Upper lobe of left lung (tissue), 6 donors: ENCODE results near the gene SPATS2. TPM values are rescaled to one million over a fixed set of nuclear protein-coding genes. Genes with fewer than 3 reads are reported as not detected.

Experiments
- ATAC-seq, 2 donors: fragments of 200-7000 bp; cut with Tn5 transposase; one replicate each; pipeline ENCODE4 v1.9.1; 2022; ENCODE audit warnings: mild to moderate bottlenecking in 2 of 2, moderate library complexity in 2 of 2; ENCODE audit not compliant: low FRiP score in 2 of 2
- DNase-seq, 2 donors: peaks; one replicate each; pipeline ENCODE4 v3.0.0-alpha.2; 2019 to 2020
- H3K27ac ChIP-seq, 4 donors: fragments of 200-600 bp; sonication (generic); one replicate each; pipeline ENCODE4 v1.5.1; 2016 to 2019
- H3K27me3 ChIP-seq, 4 donors: fragments of 200-600 bp; sonication (generic); one replicate each; pipeline ENCODE4 v1.5.1; 2017 to 2019
- H3K36me3 ChIP-seq, 4 donors: fragments of 200-600 bp; sonication (generic); one replicate each; pipeline ENCODE4 v1.5.1; 2016 to 2019
- H3K4me1 ChIP-seq, 4 donors: fragments of 200-600 bp; sonication (generic); one replicate each; pipeline ENCODE4 v1.5.1; 2018 to 2019
- H3K4me3 ChIP-seq, 4 donors: fragments of 200-600 bp; sonication (generic); one replicate each; pipeline ENCODE4 v1.5.1; 2017 to 2019; ENCODE audit warnings: mild to moderate bottlenecking in 2 of 4, moderate library complexity in 1 of 4
- H3K9me3 ChIP-seq, 4 donors: fragments of 200-600 bp; sonication (generic); one replicate each; pipeline ENCODE4 v1.5.1; 2018 to 2019
- CTCF ChIP-seq, 6 experiments: fragments of 450-650 bp in 4 of 6; fragments of 200-600 bp in 2 of 6; sonication (generic) in 2 of 6; IDR thresholded peaks; one replicate each; pipeline ENCODE4 v1.5.1; 2016 to 2019; ENCODE audit warnings: antibody characterized with exemption in 6 of 6
- EP300 ChIP-seq, 4 donors: sonication (generic); formaldehyde crosslinking; IDR thresholded peaks; one replicate each; pipeline ENCODE4 v1.5.1; 2017; ENCODE audit warnings: antibody characterized with exemption in 4 of 4, control low read depth in 2 of 4
- POLR2A ChIP-seq, 4 donors: fragments of 450-650 bp; IDR thresholded peaks; one replicate each; pipeline ENCODE4 v1.5.1; 2016 to 2017; ENCODE audit warnings: antibody characterized with exemption in 4 of 4, mild to moderate bottlenecking in 2 of 4
- POLR2AphosphoS5 ChIP-seq, 2 donors: sonication (generic); formaldehyde crosslinking; IDR thresholded peaks; one replicate each; pipeline ENCODE4 v1.5.1; 2017; ENCODE audit warnings: antibody characterized with exemption in 2 of 2
- WGBS, 2 donors: methylation state at CpG; one replicate each; pipeline ENCODE4 v1.1.5; 2017 to 2018; 5-methylcytosine and 5-hydroxymethylcytosine counted together
- total RNA-seq, 6 donors: library from RNA; depleted of rRNA in 4 of 6; stranded (reverse); fragments of >200 nt in 4 of 6; gene quantifications; one replicate each; pipeline versions ENCODE4 v1.1.0 to v1.2.1, GENCODE V29; 2016 to 2021
- donor health status: DM: no; HTN: no; CAD: no; lungs with moderate emphysema.
- donor health status: DM: no; HTN: yes; CAD: no; lungs with severe emphysema.

Gene SPATS2
- total RNA-seq, 6 donors from 2014 or later = 6.2 to 33.5 (median 14.4) TPM

GRCh38 chr12:49550693-49551252 lies 183.5 kb downstream of the SPATS2 start:
- DNase-seq (no peak), ATAC-seq (no peak)
- no peak for TF ChIP-seq POLR2AphosphoS5 (IDR thresholded peaks at IDR 0.05)
- TF ChIP-seq CTCF (IDR thresholded peaks at IDR 0.05) = no peak
- TF ChIP-seq POLR2A (IDR thresholded peaks at IDR 0.05) = no peak
- TF ChIP-seq EP300 (IDR thresholded peaks at IDR 0.05) = no peak
- no peaks in the 10 kb centered on the region for H3K9me3 ChIP-seq
- peaks cover 0 to 17% (median 10%) of the 10 kb centered on the region in 4 donors for H3K27me3 ChIP-seq
- no peak overlapping the region for H3K27ac ChIP-seq
- 84 to 85% methylated on average over 6 of the region's 6 CpGs for WGBS, 2 donors
- peaks cover 0 to 4% (median under 1%) of the 10 kb centered on the region in 4 donors for H3K36me3 ChIP-seq
- H3K4me3 ChIP-seq = no peak overlapping the region
- H3K4me1 ChIP-seq = peaks cover 12 to 15% (median 13%) of the 10 kb centered on the region in 4 donors

GRCh38 chr12:49552014-49552413 lies 184.8 kb downstream of the SPATS2 start:
- no peak for DNase-seq
- Histone ChIP-seq H3K27me3 (peaks cover 0 to 17% (median 10%) of the 10 kb centered on the region in 4 donors), H3K4me1 (peaks cover 12 to 15% (median 13%) of the 10 kb centered on the region in 4 donors), H3K4me3 (no peak overlapping the region), H3K36me3 (peaks cover 0 to 14% (median 6%) of the 10 kb centered on the region in 4 donors), H3K9me3 (no peaks in the 10 kb centered on the region), H3K27ac (no peak overlapping the region)
- TF ChIP-seq CTCF (IDR thresholded peaks at IDR 0.05) = no peak
- TF ChIP-seq EP300 (IDR thresholded peaks at IDR 0.05) = no peak
- no peak for ATAC-seq
- 35 to 51% methylated on average over 4 to 7 of the region's 7 CpGs for WGBS, 2 donors

- H3K36me3 ChIP-seq = peaks cover 0 to 18% (median 8%) of the 10 kb centered on the region in 4 donors
- peaks cover 12 to 15% (median 13%) of the 10 kb centered on the region in 4 donors for H3K4me1 ChIP-seq
- no peak overlapping the region for H3K4me3 ChIP-seq
- H3K27me3 ChIP-seq = peaks cover 0 to 17% (median 10%) of the 10 kb centered on the region in 4 donors
- DNase-seq = no peak
- no peak for ATAC-seq
- H3K9me3 ChIP-seq = no peaks in the 10 kb centered on the region
- no peak overlapping the region for H3K27ac ChIP-seq
- TF ChIP-seq EP300 (IDR thresholded peaks at IDR 0.05) (no peak), POLR2A (IDR thresholded peaks at IDR 0.05) (no peak), POLR2AphosphoS5 (IDR thresholded peaks at IDR 0.05) (no peak), CTCF (IDR thresholded peaks at IDR 0.05) (no peak)
- 42 to 59% methylated on average over 9 of the region's 9 CpGs for WGBS, 2 donors
Measured at GRCh38 chr12:49552425-49552824, 185.2 kb downstream of the SPATS2 start.

DNA sequence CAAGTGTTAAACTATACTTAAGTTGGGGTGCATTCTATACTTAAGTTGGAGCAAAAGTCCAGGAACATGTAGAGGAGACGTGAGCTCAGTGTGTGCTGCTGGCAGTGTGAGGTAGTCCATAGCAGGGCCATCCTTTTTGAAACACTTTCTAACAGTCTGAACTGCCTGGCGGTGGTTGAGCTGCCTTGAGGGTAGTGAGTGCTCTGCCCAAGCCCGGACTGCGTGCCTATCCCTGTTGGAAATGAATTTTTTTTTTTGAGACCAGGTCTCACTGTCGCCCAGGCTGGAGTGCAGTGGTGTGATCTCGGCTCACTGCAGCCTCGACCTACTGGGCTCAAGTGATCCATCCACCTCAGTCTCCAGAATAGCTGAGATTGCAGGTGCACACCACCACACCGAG lies 185.6 kb downstream of the SPATS2 start:
- WGBS, 2 donors = 82 to 85% methylated on average over 8 of the region's 8 CpGs
- H3K4me1 ChIP-seq = peaks cover 12 to 15% (median 13%) of the 10 kb centered on the region in 4 donors

More for the DNA sequence above, 185.6 kb downstream of the SPATS2 start:
- DNase-seq (no peak), ATAC-seq (no peak)
- peaks cover 0 to 17% (median 10%) of the 10 kb centered on the region in 4 donors for H3K27me3 ChIP-seq
- H3K9me3 ChIP-seq = no peaks in the 10 kb centered on the region
- TF ChIP-seq POLR2A (IDR thresholded peaks at IDR 0.05) (no peak), POLR2AphosphoS5 (IDR thresholded peaks at IDR 0.05) (no peak), EP300 (IDR thresholded peaks at IDR 0.05) (no peak), CTCF (IDR thresholded peaks at IDR 0.05) (no peak)
- no peak overlapping the region for H3K27ac ChIP-seq
- H3K4me3 ChIP-seq = no peak overlapping the region
- peaks cover under 1 to 23% (median 12%) of the 10 kb centered on the region in 4 donors for H3K36me3 ChIP-seq
